BJ (cell line): ENCODE results near the gene FSTL5. TPM values are rescaled to one million over a fixed set of nuclear protein-coding genes. Genes with fewer than 3 reads are reported as not detected.

ENCODE experiments used
- CTCF ChIA-PET: fragments of 350-600 bp; formaldehyde crosslinking; extraction: SDS; loops from one replicate; lab custom pipeline; 2021; ENCODE audit warnings: antibody characterized with exemption, inconsistent platforms; lab: Yijun Ruan, JAX
- POLR2A ChIA-PET: fragments of 300-600 bp; sonication (Branson Sonifier 250); formaldehyde crosslinking; extraction: SDS; loops from one replicate; lab custom pipeline; 2021; ENCODE audit warnings: antibody characterized with exemption; lab: Charles Lee
- DNase-seq: peaks from one replicate; pipeline ENCODE4 v3.0.0-alpha.2; 2011; ENCODE audit warnings: low read depth
- H3K27me3 ChIP-seq: 2 replicates; pipeline ENCODE4 v1.6.0; 2011; ENCODE audit warnings: low read length; ENCODE audit not compliant: control insufficient read depth, insufficient read depth
- H3K36me3 ChIP-seq: 2 replicates; pipeline ENCODE4 v1.5.1; 2011; ENCODE audit warnings: low read length; ENCODE audit not compliant: control insufficient read depth, insufficient read depth
- H3K4me3 ChIP-seq: 2 replicates; pipeline ENCODE4 v1.5.1; 2011; ENCODE audit warnings: low read depth, mild to moderate bottlenecking, control low read depth, low read length
- CTCF ChIP-seq: IDR thresholded peaks from 2 replicates; pipeline ENCODE4 v1.5.1; 2011; ENCODE audit warnings: low read depth, mild to moderate bottlenecking, control low read depth, inconsistent platforms, low read length, moderate library complexity; ENCODE audit not compliant: insufficient read depth
- polyA plus RNA-seq: library from polyadenylated mRNA; depleted of rRNA; stranded (reverse); fragments of >200 nt; gene quantifications from 2 replicates; pipeline ENCODE4 v1.2.3, GENCODE V29; 2011

FSTL5 gene
- polyA plus RNA-seq, 1 experiment = not detected

DNA sequence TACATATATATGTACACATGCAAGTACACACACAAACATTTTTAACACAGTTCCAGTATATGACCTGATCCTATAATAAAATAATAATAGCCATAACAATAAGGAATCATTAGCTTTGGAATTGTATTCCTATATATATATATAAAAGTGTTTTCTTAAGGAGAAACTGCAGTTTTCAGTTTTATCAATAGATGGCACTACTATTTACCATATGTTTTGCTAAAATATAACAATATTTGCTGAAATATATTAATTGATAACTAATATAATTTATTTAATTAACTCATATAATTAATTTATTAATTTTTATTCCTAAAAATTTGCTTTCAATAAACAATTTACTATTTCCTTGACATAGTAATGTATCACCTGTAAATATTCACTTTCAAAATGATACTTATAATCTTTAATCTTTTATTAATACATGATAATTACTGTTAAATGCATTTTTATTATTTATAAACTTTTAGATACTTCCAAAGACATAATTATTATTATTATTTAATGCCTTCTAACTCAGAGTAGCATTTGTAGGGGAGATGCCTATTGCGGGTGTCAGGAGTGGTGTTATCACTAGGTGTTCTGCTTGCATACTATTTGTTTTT lies 599.5 kb downstream of the FSTL5 start:
- DNase-seq = no peak
- TF ChIP-seq CTCF = peak; percentile 26; the same call in 1 of the 2 replicates
- Histone ChIP-seq H3K4me3 (no peak overlapping the region), H3K36me3 (no peaks in the 10 kb centered on the region), H3K27me3 (no peaks in the 10 kb centered on the region)
- CTCF ChIA-PET = interaction anchor here (0.8 to 1.4 kb wide), 3 partner anchors 8 to 227 kb away, joined by 3 to 5 read pairs (median 4); no protein-coding TSS in a partner anchor
- POLR2A ChIA-PET = no interaction called here

DNA sequence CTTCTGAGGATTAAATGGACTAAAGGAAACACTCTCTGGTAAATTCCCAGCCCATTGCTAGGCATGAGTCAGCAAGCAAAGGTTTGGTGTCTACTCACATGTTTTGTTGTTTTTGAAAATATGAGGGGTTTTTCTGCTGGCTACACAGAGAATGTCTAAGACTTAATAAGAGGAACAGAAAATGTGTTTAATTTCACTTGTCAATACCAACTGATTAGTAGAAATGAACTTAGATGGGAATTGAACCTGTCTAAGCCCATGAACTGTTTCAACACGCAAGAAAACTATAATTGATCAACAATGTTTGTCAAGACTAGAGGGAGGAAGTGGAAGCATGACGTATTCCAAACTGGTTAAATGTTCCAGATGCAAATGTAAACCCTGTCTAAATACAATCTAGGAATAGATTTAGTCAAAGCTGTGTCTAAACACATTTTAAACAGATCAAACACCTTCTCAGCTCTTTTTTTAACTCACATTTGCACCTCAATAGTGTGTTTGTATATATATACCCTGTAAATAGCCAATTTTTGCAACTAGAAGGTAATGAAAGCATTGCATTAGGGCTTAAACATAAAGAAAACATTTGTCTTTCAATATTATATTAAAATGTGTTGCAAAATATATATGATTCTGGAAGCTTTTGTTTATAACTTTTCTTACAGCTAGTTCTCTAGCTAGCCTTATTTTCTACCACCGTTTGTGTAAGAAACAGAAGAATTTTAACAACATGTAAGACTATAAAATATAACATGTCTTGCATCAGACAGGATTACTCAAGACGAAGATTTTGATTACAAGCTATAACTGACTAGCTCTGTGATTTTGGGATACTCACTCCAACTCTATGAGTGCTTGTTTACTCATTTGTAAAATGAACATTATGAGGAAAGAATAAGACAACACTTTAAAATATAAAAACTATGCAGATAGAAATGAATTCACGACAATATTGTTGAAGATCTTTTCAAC lies 607.8 kb downstream of the FSTL5 start:
- ChIA-PET CTCF (interaction anchor here (0.6 to 1.1 kb wide), 2 partner anchors 8 to 613 kb away, joined by 4 to 7 read pairs; no protein-coding TSS in a partner anchor), POLR2A (interaction anchor here (0.7 kb wide), 1 partner anchor 10 kb away, joined by 9 read pairs; no protein-coding TSS in a partner anchor)
- Histone ChIP-seq H3K27me3 (no peaks in the 10 kb centered on the region), H3K36me3 (no peaks in the 10 kb centered on the region), H3K4me3 (no peak overlapping the region)
- DNase-seq = no peak
- no peak for TF ChIP-seq CTCF

DNA sequence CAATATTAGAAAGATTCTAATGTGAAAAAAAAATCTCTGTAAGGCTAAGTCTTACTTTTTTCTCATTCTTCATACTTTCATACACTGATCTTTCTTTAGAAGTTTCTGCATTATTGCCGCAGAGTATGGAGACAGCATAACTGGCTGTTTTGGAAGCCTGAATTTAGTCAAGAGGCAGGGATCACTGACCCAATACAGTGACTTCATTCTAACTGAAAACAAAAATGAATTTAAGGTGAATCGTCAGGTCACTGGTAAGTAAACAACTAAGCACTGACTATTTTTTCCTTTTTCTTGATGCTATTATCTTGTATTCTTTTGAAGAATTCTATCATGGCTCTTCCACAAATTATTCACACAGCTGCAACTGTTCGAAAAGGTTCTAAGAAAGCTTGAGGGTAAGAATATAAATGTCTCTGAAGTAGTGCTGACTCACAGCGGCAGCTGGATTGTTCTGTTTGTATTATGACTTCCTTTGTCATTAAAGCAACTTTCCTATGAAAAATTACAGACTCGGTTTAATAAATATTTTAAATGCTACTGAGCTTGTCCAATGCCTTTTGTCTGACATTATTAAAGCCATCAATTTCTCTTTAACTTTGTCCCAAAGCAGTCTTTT lies 609.3 kb downstream of the FSTL5 start:
- no peak overlapping the region for H3K4me3 ChIP-seq
- TF ChIP-seq CTCF = no peak
- no peaks in the 10 kb centered on the region for H3K27me3 ChIP-seq
- no peaks in the 10 kb centered on the region for H3K36me3 ChIP-seq
- ChIA-PET POLR2A (no interaction called here), CTCF (interaction anchor here (0.9 to 1.1 kb wide), 2 partner anchors 10 to 18 kb away, joined by 3 to 4 read pairs; no protein-coding TSS in a partner anchor)
- no peak for DNase-seq

DNA sequence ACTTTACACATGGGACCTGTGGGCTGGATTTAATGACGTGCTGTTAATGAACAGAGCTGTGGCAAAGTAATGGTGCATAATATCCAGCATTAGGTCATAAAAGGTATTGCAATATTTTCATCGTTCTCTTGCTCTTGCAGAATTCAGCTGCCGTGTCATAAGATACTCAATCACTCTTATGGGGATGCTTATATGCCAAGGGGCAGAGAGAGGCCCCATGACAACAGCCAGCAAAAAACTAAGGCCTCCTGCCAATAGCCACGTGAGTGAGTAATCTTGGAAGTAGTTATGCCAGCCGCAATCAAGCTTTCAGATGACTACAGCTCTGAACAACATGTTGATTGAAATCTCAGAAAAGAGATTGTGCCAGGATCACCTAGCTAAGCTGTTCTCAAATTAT lies 616.9 kb downstream of the FSTL5 start:
- CTCF ChIA-PET = no interaction called here
- POLR2A ChIA-PET = no interaction called here
- no peak for DNase-seq
- Histone ChIP-seq H3K4me3 (no peak overlapping the region), H3K36me3 (no peaks in the 10 kb centered on the region), H3K27me3 (no peaks in the 10 kb centered on the region)
- no peak for TF ChIP-seq CTCF
